ENCODE data around the gene PEX11G.

PEX11G gene

GRCh38 chr19:7500811-7501450 lies 12.1 kb upstream of the PEX11G start:
- in situ Hi-C loops (cut with HindIII; ENCODE audit: low sequenced_read_pairs) = no loop called here

DNA sequence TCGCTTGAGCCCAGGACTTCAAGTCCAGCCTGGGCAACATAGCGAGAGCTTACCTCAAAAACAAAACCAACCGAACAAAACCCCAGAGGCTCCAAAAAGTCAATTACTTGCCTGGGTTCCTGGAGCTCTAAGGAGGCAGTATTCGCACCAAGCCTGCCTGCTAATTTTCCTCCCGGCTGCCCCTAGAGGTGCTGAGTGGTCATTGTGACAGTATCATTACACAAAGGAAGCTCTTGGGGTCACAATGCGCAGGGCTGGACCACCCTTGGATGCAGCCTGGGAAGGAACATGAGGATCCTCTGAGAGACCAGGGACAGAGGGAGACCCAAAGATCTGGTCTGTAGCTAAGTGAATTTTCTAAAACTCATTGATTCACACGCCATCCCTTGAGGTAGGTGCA lies 8.5 kb upstream of the PEX11G start:
- in situ Hi-C loops (cut with HindIII; ENCODE audit: low sequenced_read_pairs) = no loop called here

GRCh38 chr19:7494416-7495098 lies 5.7 kb upstream of the PEX11G start:
- in situ Hi-C loops (cut with HindIII; ENCODE audit: low sequenced_read_pairs) = no loop called here

DNA sequence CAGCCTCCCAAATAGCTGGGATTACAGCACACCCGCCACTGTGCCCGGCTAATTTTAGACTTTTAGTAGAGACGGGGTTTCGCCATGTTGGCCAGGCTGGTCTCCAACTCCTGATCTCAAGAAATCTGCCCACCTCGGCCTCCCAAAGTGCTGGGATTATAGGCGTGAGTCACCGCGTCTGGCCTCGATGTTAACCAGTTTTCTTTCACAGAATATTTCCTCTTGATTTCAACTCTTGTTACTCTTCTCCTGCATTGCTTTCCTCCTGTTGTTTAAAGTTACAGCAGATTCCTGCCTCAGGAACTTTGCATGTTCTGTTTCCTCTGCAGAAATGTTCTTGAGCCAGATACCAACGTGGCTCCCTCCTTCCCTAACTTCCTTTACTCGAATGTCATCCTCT lies 3.7 kb upstream of the PEX11G start:
- in situ Hi-C loops (cut with HindIII; ENCODE audit: low sequenced_read_pairs) = no loop called here

DNA sequence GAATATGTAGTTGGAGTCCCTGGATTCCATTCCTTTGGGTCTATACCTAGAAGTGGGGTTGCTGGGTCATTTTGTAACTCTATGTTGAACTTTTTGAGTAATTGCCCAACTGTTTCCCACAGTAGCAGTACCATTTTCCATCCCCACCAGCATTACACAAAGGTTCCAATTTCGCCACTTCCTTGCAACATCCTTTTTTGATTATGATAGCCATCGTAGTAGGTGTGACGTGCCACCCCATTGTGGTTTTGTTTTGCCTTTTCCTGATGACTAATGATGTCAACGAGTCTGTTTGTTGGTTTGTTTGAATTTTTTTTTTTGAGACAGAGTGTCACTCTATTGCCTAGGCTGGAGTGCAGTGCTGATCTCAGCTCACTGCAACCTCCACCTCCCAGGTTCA lies 3.3 kb upstream of the PEX11G start:
- in situ Hi-C loops (cut with HindIII; ENCODE audit: low sequenced_read_pairs) = no loop called here

GRCh38 chr19:7489609-7490044 lies 792 bp upstream of the PEX11G start:
- in situ Hi-C loops (cut with HindIII; ENCODE audit: low sequenced_read_pairs) = no loop called here

DNA sequence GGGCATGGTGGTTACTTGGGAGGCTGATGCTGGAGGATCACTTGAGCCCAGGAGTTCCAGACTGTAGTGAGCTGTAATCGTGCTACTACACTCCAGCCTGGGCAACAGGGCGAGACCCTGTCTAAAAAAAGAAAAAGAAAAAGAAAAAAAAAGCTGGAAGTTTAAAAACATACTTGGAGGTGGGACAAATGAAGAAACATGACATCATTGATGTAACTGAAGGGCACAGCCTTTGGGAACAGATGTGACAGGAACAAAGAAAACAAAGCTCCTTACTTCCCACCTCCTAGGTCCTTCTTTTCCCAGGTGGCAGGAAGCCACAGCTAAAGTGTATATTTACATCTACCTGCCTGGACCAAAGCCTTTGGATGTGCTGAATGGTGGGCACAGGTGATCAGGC lies 1.9 kb downstream of the PEX11G start:
- in situ Hi-C loops (cut with HindIII; ENCODE audit: low sequenced_read_pairs) = no loop called here

- in situ Hi-C loops (cut with HindIII; ENCODE audit: low sequenced_read_pairs) = no loop called here
Measured at GRCh38 chr19:7483720-7484201, 5.1 kb downstream of the PEX11G start.

- in situ Hi-C loops (cut with HindIII; ENCODE audit: low sequenced_read_pairs) = no loop called here
Measured at GRCh38 chr19:7482584-7483439, 6.0 kb downstream of the PEX11G start.

GRCh38 chr19:7480970-7481255 lies 7.9 kb downstream of the PEX11G start:
- in situ Hi-C loops (cut with HindIII; ENCODE audit: low sequenced_read_pairs) = no loop called here

GRCh38 chr19:7480222-7480969 lies 8.4 kb downstream of the PEX11G start:
- in situ Hi-C loops (cut with HindIII; ENCODE audit: low sequenced_read_pairs) = no loop called here

GRCh38 chr19:7478843-7479227 lies 10.0 kb downstream of the PEX11G start:
- in situ Hi-C loops (cut with HindIII; ENCODE audit: low sequenced_read_pairs) = no loop called here

DNA sequence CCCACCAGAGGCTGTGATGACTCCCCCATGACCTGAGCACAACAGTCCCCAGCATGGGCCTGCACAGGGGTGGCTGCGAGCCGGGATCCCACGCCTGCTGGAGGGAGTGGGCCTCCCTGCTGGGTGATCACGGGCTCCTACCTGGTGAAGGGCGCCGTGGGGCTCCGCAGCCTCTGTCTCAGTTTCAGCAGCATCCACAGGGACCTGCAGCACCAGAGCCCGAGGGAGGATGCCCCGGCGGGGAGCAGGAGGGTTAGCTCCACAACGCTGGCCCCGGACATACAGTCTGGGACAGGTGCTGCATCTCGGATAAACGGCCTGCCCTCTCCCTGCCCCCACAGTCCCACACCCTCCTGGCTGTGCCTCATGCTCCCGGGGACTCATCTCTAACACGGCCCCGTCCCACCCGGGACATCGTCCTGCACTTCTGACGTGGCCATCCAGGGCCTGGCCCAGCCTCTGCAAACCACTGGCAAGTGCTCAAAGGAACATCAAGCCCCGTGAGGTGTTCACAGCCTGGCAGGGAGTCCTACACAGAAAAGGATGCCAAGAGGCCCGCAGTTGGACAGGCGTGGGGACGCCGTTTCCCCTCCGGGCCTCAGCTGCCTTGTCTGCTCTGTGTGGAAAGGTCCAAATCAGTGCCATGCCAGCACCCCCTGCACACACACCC lies 10.5 kb downstream of the PEX11G start:
- in situ Hi-C loops (cut with HindIII; ENCODE audit: low sequenced_read_pairs) = no loop called here

- in situ Hi-C loops (cut with HindIII; ENCODE audit: low sequenced_read_pairs) = no loop called here
Measured at GRCh38 chr19:7477758-7478157, 11.1 kb downstream of the PEX11G start.

- in situ Hi-C loops (cut with HindIII; ENCODE audit: low sequenced_read_pairs) = no loop called here
Measured at GRCh38 chr19:7476777-7477494, 11.9 kb downstream of the PEX11G start.

GRCh38 chr19:7476241-7476640 lies 12.6 kb downstream of the PEX11G start:
- in situ Hi-C loops (cut with HindIII; ENCODE audit: low sequenced_read_pairs) = no loop called here

DNA sequence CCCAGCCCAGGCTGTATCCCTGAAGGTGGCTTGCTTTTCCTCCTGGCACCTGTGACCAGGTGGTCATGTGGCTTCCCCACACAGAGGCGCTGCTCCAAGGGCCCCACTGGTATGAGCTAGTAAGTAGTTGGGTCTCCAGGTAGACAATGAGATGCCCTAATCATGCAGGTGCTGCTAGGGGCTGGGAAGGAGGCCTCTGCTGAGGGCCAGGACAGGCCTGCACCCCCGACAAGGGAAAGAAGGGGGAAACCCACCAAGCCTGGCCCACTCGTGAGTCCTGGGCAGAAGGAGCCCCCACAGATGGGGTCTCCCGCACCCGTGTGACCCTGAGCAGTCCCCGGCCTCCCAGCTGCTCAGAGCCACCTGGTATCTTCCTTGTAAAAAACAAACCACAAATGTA lies 13.2 kb downstream of the PEX11G start:
- in situ Hi-C loops (cut with HindIII; ENCODE audit: low sequenced_read_pairs) = no loop called here

GRCh38 chr19:7471696-7472615 lies 16.9 kb downstream of the PEX11G start:
- in situ Hi-C loops (cut with HindIII; ENCODE audit: low sequenced_read_pairs) = no loop called here
